Measurements from ENCODE around the gene KDM4B.

The KDM4B gene

DNA sequence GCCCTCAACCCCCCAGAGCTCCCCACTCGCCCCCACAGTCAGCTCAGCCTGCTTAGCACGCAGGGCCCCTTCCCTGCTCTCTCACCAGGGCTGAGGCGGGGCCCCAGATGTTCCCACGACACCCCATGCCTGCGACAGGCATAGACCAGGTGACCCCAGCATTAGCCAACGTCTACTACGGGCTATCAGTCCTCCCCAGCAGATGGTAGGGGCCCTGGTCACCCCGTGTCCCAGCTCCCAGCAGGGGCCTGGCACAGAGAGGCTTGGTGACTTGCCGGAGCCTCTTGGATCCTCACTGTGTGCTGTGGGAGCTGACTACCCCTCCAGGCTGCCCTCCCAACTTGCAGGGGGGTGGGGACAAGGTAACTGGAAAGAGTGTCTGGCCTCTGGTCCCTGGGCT is 80.6 kb downstream of the KDM4B start:
- H3K27ac ChIP-seq: no peak overlapping the region
- no peak for TF ChIP-seq CTCF (conservative IDR thresholded peaks at IDR 0.05)
- no peak for TF ChIP-seq ZFX (IDR thresholded peaks at IDR 0.05)

GRCh38 chr19:5050067-5050656 is 81.2 kb downstream of the KDM4B start:
- TF ChIP-seq CTCF (conservative IDR thresholded peaks at IDR 0.05): no peak
- no peak for TF ChIP-seq ZFX (IDR thresholded peaks at IDR 0.05)
- no peak overlapping the region for H3K27ac ChIP-seq

DNA sequence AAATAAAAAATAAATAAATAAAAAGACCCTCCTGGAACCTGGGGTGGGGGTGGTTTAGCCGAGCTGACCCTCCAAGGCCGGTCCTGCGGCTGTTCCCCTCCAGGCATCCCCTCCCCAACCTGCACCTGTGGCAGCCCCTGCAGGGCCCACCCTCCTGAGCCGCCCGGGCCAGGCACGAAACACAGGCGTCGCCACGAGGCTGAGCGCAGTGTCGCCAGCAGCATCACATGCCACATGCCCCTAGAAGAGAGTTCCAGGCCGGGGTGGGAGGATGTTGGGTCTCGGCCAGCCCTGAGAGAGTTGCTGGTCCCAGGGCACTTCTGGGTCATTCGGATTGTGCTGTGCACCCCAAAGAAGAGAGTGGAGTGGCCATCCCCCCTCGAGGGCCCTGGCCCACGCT is 82.0 kb downstream of the KDM4B start:
- no peak overlapping the region for H3K27ac ChIP-seq
- TF ChIP-seq ZFX (IDR thresholded peaks at IDR 0.05) (no peak), CTCF (conservative IDR thresholded peaks at IDR 0.05) (no peak)

DNA sequence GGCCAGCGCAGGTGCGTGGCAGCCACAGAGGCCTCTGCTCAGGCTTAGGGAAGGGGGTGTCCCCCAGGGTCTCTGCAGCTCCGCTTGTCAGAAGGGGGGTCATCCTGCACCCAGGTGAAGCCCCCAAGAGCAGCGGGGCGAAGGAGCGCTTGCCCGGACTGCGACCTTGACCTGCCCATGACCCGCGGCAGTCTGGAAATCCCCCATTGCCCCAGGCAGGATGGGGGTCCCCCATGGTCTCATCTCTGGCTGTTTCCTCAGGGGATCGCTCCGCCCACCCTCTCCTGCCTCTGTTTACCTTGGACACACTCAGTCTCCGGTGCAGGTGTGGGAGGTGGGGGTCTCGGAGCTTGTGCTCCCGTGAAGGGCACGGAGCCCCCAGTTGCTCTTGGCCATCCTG is 82.7 kb downstream of the KDM4B start:
- H3K27ac ChIP-seq: no peak overlapping the region
- TF ChIP-seq CTCF (conservative IDR thresholded peaks at IDR 0.05) (no peak), ZFX (IDR thresholded peaks at IDR 0.05) (no peak)

DNA sequence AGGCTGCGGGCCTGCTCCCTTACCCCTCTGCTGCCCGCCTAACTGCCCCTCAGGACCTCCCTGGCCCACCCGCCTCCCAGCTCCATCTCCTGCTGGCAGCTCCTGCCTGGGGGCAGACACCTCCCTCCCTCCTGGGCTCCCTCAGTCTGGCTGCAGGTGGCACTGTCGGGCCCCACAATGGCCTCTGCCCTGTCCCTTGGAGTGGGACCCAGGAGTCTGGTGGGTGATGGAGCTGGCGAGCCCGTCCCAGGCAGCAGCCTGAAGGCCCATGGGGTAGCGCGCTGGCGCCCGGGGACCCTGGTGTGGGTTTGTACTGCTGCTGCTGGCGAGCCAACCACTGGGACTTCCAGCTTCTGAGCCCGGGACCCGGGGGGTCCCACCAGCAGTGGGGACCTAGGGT is 83.6 kb downstream of the KDM4B start:
- TF ChIP-seq ZFX (IDR thresholded peaks at IDR 0.05) (no peak), CTCF (conservative IDR thresholded peaks at IDR 0.05) (no peak)
- H3K27ac ChIP-seq: no peak overlapping the region

DNA sequence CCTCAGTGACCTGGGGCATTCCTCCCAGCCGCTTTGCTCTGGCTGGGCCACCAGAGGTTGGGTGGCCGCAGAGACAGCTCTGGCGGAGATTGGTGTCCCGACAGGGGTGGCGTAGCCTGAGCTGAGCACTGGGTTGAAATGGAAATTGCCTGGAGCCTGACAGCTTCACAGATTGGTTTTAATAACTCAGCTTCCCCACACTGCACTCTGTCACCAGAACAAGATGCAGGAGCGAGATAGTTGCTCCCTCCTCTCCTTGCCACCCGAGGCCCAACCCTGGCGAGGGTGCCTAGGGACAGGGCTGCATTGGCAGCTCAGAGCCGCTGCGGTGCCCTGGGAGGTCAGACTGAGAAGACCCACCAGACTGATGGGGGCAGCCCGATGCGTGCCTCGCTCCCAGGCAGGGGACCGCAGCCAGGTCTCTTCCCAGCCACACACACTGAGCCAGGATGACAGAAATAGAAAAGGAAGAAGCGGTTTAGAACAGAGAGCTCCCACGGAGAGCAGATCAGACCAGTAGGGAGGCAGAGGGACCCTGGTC is 84.1 kb downstream of the KDM4B start:
- TF ChIP-seq ZFX (IDR thresholded peaks at IDR 0.05): no peak
- no peak for TF ChIP-seq CTCF (conservative IDR thresholded peaks at IDR 0.05)
- H3K27ac ChIP-seq: no peak overlapping the region

- no peak overlapping the region for H3K27ac ChIP-seq
- TF ChIP-seq CTCF (conservative IDR thresholded peaks at IDR 0.05) (no peak), ZFX (IDR thresholded peaks at IDR 0.05) (no peak)
Observed at GRCh38 chr19:5053661-5054060, 84.7 kb downstream of the KDM4B start.

Measured in C4-2B (cell line).